Thoracic aorta (tissue), 2 donors: Measurements from ENCODE around the gene RREB1. TPM values are rescaled to one million over a fixed set of nuclear protein-coding genes. Genes with fewer than 3 reads are reported as not detected.

Experiments
- ATAC-seq: fragments of 150-250 bp; one replicate; pipeline ENCODE4 v1.8.0; 2017; ENCODE audit warnings: low read depth; ENCODE audit not compliant: insufficient number of reproducible peaks, low FRiP score
- DNase-seq: peaks from one replicate; pipeline ENCODE4 v3.0.0-alpha.2; 2020; ENCODE audit warnings: low spot score
- H3K27ac ChIP-seq, 2 donors: fragments of 200-600 bp; sonication (generic); 1 replicate in 1 of 2; 2 replicates in 1 of 2; pipeline ENCODE4 v1.5.1; 2016; ENCODE audit warnings: mild to moderate bottlenecking in 2 of 2, moderate library complexity in 2 of 2
- H3K27me3 ChIP-seq: fragments of 200-600 bp; sonication (generic); replicated peaks from 2 replicates; pipeline ENCODE4 v1.6.0; 2016; ENCODE audit warnings: mild to moderate bottlenecking; ENCODE audit not compliant: insufficient read depth
- H3K36me3 ChIP-seq: fragments of 200-600 bp; sonication (generic); one replicate; pipeline ENCODE4 v1.5.1; 2016
- H3K4me1 ChIP-seq, 2 donors: fragments of 200-600 bp; sonication (generic); 1 replicate in 1 of 2; 2 replicates in 1 of 2; pipeline versions ENCODE4 v1.5.1 to v1.6.0; 2016; ENCODE audit warnings: low read depth in 2 of 2, mild to moderate bottlenecking in 1 of 2; ENCODE audit not compliant: control insufficient read depth in 1 of 2
- H3K4me3 ChIP-seq: fragments of 200-600 bp; sonication (generic); 2 replicates; pipeline ENCODE4 v1.5.1; 2016; ENCODE audit warnings: mild to moderate bottlenecking
- H3K9me3 ChIP-seq: fragments of 200-600 bp; sonication (generic); 2 replicates; pipeline ENCODE4 v1.5.1; 2016
- total RNA-seq, 2 donors: library from RNA; depleted of rRNA; stranded (reverse); fragments of >200 nt; gene quantifications; one replicate each; pipeline versions ENCODE4 v1.1.0 to v1.2.3, GENCODE V29; 2016
- TF ChIP-seq, protein P1 (sequence below): fragments of 200-600 bp; sonication (generic); IDR thresholded peaks from one replicate; pipeline ENCODE4 v1.5.1; 2019; ENCODE audit warnings: antibody characterized with exemption

RREB1 gene
- total RNA-seq, 2 donors from 2014 or later = 30.6 to 39.3 TPM

DNA sequence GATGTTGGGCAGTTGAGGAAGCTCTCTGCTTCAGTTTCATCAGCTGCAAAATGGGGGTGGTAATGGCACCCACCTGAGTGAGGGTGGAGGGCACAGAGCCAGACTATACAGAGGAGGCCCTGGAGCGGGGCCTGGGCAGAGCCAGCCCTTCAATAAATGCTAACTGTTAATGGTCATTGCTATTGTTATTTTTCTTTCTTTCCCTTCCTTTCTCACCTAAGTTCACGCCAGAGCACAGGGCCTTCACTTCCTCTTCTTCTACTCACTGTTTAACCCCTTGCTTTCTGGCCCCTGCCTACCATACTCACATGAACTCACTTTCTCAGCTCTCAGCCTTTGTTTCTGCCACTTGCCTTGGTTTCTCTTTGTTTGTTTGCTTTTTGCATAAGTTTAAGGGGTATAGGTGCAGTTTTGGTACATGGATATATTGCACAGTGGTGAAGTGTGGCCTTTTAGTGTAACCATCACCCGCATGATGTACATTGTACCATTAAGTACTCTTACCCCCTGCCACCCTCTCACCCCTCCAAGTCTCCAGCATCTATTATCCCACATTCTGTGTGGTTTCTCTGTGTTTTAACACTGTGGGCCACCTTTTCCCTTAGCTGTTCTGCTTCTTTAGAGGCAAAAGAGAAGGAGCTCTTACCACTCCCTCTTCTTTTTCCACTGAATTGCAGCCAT is 7.5 kb upstream of the RREB1 start:
- DNase-seq (no peak), ATAC-seq (no peak)
- no peaks in the 10 kb centered on the region for H3K9me3 ChIP-seq
- no peaks in the 10 kb centered on the region for H3K4me1 ChIP-seq
- no peaks in the 10 kb centered on the region for H3K27me3 ChIP-seq
- H3K4me3 ChIP-seq = no peak overlapping the region
- H3K27ac ChIP-seq = no peak overlapping the region
- TF ChIP-seq, protein P1, sequence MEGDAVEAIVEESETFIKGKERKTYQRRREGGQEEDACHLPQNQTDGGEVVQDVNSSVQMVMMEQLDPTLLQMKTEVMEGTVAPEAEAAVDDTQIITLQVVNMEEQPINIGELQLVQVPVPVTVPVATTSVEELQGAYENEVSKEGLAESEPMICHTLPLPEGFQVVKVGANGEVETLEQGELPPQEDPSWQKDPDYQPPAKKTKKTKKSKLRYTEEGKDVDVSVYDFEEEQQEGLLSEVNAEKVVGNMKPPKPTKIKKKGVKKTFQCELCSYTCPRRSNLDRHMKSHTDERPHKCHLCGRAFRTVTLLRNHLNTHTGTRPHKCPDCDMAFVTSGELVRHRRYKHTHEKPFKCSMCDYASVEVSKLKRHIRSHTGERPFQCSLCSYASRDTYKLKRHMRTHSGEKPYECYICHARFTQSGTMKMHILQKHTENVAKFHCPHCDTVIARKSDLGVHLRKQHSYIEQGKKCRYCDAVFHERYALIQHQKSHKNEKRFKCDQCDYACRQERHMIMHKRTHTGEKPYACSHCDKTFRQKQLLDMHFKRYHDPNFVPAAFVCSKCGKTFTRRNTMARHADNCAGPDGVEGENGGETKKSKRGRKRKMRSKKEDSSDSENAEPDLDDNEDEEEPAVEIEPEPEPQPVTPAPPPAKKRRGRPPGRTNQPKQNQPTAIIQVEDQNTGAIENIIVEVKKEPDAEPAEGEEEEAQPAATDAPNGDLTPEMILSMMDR = no peak
- no peaks in the 10 kb centered on the region for H3K36me3 ChIP-seq

GRCh38 chr6:7100753-7101081 is 7.0 kb upstream of the RREB1 start:
- DNase-seq = no peak
- no peaks in the 10 kb centered on the region for H3K4me1 ChIP-seq
- H3K27me3 ChIP-seq = no peaks in the 10 kb centered on the region
- no peak overlapping the region for H3K27ac ChIP-seq
- no peak for ATAC-seq
- no peaks in the 10 kb centered on the region for H3K36me3 ChIP-seq
- TF ChIP-seq, protein P1 = no peak
- no peaks in the 10 kb centered on the region for H3K9me3 ChIP-seq
- H3K4me3 ChIP-seq = no peak overlapping the region

DNA sequence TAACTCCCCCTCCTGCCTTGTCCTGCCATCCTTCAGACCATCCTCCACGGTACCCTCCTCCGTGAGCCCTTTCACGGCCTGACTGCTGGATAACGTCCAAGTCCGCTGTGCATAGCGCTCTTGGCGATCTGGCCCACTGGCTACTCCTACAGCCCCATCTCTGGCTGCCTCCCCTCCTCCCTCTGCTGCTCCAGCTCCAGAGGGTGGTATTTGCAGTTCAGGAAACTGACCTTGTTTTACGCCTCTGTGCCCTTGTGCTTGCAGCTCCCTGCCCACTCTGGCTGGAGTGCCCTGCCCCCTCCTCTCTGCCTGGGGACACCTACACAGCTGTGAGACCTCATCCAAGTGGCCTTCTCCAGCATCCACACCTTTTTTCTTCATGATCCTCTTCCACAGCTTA is 6.5 kb upstream of the RREB1 start:
- Histone ChIP-seq H3K27ac (no peak overlapping the region), H3K4me3 (no peak overlapping the region), H3K27me3 (no peaks in the 10 kb centered on the region), H3K36me3 (no peaks in the 10 kb centered on the region), H3K4me1 (no peaks in the 10 kb centered on the region), H3K9me3 (no peaks in the 10 kb centered on the region)
- ATAC-seq (no peak), DNase-seq (no peak)
- TF ChIP-seq, protein P1 = no peak

DNA sequence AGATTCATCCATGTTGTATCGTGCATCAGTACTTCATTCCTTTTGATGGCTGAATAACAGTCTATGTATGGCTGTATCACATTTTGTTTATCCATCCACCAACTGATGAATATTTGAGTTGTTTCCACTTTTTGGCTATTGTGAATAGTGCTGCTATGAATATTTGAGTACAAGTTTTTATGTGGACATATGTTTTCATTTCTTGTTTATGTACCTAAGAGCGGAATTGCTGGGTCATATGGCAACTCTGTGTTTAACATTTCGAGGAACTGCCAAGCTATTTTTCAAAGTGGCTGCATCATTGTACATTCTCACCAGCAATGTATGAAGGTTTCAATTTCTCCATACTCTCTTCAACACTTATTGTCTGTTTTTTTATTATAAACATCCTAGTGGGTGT is 3.0 kb upstream of the RREB1 start:
- no peak overlapping the region for H3K27ac ChIP-seq
- ATAC-seq = no peak
- H3K9me3 ChIP-seq = no peaks in the 10 kb centered on the region
- H3K4me1 ChIP-seq = peaks cover 2 to 3% of the 10 kb centered on the region in 2 donors
- no peaks in the 10 kb centered on the region for H3K27me3 ChIP-seq
- H3K36me3 ChIP-seq = no peaks in the 10 kb centered on the region
- no peak overlapping the region for H3K4me3 ChIP-seq
- TF ChIP-seq, protein P1 = no peak
- no peak for DNase-seq

DNA sequence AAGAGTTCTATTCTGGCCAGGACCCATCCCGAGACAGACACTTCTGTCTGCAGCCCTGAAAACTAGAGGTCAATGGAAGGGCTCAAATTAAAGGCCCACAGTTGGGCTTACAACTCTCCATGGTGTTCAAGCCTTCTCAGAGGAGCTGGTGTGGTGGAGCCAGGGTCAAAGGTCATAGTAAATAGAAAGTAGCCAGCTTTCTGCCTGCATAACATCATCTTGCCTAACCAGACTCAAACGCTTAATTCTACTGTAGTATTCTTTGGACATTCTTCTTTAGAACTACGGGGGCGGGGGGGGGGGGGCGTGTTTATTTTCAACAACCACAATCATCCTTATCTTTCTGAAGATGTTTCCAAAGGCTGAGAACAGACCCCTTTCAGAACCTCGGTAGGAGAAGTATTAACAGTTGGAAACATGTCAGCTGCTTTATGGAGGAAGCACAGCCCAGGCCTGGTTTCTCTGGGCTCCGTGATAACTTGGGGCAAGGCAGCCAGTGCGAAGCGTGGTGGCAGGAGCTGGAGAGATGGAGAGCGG is 1.5 kb upstream of the RREB1 start:
- ATAC-seq (no peak), DNase-seq (no peak)
- TF ChIP-seq, protein P1 = no peak
- H3K4me3 ChIP-seq = peak overlapping the region; percentile 100
- H3K4me1 ChIP-seq = peaks cover 6 to 18% of the 10 kb centered on the region in 2 donors
- H3K27me3 ChIP-seq = no peaks in the 10 kb centered on the region
- peak overlapping the region; percentile 85 to 91 for H3K27ac ChIP-seq
- H3K9me3 ChIP-seq = no peaks in the 10 kb centered on the region
- H3K36me3 ChIP-seq = no peaks in the 10 kb centered on the region
